Hepatocyte (in vitro differentiated cells): ENCODE data around the gene TBC1D1.

ENCODE experiments used
- EZH2 ChIP-seq: fragments of 200-600 bp; sonication (generic); IDR thresholded peaks from 2 replicates; pipeline ENCODE4 v1.6.1; 2016; ENCODE audit warnings: antibody characterized with exemption, mild to moderate bottlenecking, borderline replicate concordance
- EZH2phosphoT487 ChIP-seq: fragments of 200-600 bp; sonication (generic); IDR thresholded peaks from one replicate; pipeline ENCODE4 v1.6.1; 2018; ENCODE audit warnings: antibody characterized with exemption, mild to moderate bottlenecking, low read depth, moderate library complexity; ENCODE audit not compliant: unreplicated experiment, severe bottlenecking
- TF ChIP-seq, protein P1 (sequence below): fragments of 200-600 bp; sonication (generic); IDR thresholded peaks from 2 replicates; pipeline ENCODE4 v1.5.1; 2016; ENCODE audit warnings: antibody characterized with exemption, mild to moderate bottlenecking; ENCODE audit not compliant: poor library complexity

DNA sequence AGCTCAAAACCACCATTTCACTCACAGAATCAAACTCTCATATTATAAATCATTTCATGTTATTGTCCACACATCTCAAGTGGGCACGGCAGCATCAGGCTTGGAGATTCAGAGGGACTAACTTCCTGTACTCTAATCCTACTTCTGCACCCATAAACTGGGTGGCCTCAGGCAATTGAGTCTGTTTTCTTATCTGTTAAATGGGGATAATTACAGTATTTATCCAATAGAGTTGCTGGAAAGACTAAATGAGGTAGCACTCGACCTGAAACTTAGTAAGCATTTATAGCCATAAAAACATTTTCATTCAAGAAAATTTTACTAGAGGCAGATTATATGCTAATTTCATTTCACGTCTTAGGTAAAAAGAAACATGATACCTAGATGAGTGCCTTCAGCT is 13.0 kb downstream of the TBC1D1 start:
- TF ChIP-seq, protein P1, sequence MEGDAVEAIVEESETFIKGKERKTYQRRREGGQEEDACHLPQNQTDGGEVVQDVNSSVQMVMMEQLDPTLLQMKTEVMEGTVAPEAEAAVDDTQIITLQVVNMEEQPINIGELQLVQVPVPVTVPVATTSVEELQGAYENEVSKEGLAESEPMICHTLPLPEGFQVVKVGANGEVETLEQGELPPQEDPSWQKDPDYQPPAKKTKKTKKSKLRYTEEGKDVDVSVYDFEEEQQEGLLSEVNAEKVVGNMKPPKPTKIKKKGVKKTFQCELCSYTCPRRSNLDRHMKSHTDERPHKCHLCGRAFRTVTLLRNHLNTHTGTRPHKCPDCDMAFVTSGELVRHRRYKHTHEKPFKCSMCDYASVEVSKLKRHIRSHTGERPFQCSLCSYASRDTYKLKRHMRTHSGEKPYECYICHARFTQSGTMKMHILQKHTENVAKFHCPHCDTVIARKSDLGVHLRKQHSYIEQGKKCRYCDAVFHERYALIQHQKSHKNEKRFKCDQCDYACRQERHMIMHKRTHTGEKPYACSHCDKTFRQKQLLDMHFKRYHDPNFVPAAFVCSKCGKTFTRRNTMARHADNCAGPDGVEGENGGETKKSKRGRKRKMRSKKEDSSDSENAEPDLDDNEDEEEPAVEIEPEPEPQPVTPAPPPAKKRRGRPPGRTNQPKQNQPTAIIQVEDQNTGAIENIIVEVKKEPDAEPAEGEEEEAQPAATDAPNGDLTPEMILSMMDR, result no peak
- no peak for TF ChIP-seq EZH2
- TF ChIP-seq EZH2phosphoT487, result no peak
